ENCODE results near the gene ENAM.
"Not testable (repeated sequence)": the region's sequence is repeated elsewhere in the genome, so short reads cannot be mapped to it uniquely, and the experiment has no call there.

Gene ENAM

DNA sequence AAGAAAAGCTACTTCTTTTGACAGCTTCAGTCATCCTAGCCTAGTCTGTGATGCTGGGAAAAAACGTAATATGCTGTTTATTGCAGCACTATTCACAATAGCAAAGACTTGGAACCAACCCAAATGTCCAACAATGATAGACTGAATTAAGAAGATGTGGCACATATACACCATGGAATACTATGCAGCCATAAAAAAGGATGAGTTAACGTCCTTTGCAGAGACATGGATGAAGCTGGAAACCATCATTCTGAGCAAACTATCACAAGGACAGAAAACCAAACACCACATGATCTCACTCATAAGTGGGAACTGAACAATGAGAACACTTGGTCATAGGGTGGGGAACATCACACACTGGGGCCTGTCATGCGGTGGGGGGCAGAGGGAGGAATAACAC, 53.6 kb downstream of the ENAM start:
- DNase-seq = not testable (repeated sequence)

DNA sequence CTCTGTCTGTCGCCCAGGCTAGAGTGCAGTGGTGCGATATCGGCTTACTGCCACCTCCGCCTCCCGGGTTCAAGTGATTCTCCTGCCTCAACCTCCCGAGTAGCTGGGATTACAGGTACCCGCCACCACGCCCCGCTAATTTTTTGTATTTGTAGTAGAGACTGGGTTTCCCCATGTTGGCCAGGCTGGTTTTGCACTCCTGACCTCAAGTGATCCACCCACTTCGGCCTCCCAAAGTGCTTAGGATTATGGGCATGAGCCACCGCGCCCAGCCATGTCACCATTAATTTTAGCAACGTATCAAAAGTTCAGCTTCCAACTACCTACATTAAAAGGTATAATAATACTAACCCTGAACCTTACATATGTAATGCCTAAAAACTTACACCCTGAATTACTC, 58.8 kb downstream of the ENAM start:
- DNase-seq = no peak

DNA sequence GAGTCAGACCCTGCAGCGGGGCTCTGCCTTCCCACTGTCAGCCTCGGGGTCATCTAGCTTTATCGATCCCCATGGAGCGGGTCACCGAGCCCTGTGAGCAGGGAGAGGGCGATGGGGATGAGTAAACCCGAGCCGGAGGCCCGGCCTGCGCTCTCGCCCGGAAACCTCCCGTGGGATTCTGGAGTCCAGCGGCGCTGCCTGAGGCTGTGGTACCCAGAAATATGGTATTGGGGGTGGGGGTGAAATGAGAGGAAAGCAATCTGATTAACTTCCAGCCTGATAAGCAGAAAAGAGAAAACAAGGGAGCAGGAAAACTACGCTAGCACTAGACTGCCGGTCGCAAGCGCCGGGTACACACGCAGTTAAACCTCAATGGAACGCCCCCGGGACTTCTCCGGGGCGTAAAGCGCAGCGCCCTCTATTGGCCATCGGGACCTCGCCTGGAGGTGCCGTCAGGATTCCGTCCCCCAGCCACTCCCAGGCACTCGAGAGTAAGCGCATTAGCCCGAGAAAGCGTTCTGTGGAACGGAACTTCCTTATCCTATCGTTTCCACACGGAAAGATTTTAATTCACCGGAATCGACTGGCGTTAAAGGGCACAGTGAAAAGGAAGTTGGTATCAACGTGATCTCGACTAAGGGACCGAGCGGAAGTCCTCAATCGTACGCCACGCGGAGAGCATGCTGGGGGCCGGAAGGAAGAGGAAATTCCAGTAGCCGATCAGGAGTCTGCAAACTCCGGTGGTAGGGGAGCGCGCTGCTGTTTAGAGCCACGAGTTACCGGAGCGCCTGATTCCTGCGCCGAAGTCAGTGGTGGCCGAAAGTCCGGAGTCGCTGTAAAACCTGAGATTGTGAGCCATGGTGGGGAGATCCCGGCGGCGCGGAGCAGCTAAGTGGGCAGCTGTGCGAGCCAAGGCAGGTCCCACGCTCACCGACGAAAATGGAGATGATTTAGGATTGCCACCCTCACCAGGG, 59.6 kb downstream of the ENAM start, which contains the start of gene UTP3:
UTP3 (plus strand) TSS at position 712 of the 974 bp plus-strand sequence; CDS start at position 858, 146 bp downstream.
- peak; percentile 99 for DNase-seq

DNA sequence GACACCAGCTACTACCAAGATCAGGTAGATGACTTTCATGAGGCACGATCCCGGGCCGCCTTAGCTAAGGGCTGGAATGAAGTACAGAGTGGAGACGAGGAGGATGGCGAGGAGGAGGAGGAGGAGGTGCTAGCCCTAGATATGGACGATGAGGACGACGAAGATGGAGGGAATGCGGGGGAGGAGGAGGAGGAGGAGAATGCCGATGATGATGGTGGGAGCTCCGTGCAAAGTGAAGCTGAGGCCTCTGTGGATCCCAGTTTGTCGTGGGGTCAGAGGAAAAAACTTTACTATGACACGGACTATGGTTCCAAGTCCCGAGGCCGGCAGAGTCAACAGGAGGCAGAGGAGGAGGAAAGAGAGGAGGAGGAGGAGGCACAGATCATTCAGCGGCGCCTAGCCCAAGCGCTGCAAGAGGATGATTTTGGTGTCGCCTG, 60.3 kb downstream of the ENAM start:
- DNase-seq = no peak

DNA sequence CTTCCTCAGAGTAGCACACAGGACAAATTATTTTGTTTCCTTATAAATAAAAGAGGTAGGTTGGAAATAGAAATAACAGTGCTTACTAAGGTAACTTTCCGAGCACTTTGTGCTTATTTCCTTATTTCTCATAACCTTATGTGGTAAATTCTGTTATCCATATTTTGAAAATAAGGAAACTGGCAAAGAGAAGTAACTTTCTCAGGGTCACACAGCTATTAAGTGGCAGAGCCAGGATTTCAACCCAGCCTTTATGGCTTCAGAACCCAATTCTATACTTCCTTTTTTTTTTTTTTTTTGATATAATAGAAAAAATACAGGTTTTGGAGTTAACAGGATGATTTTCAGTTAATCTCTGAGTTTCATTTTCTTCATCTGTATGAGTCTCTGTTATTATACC, 63.1 kb downstream of the ENAM start:
- DNase-seq = no peak

DNA sequence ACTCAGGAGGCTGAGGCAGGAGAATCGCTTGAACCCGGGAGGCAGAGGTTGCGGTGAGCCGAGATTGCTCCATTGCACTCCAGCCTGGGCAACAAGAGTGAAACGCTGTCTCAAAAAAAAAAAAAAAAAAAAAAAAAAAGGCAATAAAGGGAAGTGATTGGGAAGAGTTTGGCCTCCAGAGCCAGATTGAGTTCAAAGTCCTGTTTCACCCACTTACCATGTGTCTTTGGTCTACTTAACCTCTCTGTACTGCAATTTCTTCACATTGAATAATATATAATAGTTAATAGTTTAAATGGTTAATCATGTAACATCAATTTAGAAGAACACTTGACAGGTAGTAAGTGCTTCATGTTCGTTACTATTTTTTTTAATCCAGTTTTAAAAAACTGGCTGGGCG, 66.1 kb downstream of the ENAM start:
- DNase-seq = not testable (repeated sequence)
